GM21360 (cell line): Measurements from ENCODE around the gene ANGPT4.
"Not testable (repeated sequence)": the region's sequence is repeated elsewhere in the genome, so short reads cannot be mapped to it uniquely, and the experiment has no call there.

ENCODE experiments used
- ATAC-seq: cut with Tn5 transposase; IDR thresholded peaks from one replicate; pipeline ENCODE4 v1.9.1; 2021; ENCODE audit warnings: mild to moderate bottlenecking, moderate library complexity; ENCODE audit not compliant: unreplicated experiment

Gene ANGPT4

DNA sequence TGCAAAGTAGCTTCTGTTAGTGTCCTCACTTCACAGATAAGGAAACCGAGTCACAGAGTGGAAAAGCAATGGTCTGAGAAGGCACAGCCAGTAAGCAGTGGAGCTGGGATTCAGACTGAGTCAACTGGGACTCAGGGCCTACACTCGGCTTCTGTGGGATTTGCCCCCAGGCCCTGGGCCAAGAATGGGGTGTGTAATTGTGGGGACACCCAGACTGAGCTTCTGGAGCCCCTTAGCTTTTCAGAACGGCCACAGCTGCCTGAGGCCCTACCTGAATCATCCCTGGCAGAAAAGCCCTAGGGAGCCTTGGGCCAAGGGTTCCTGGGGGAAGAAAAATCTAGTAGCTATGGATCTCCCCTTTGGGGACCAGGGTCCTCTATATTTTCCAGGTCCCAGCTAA is 6.5 kb downstream of the ANGPT4 start:
- ATAC-seq = no peak

DNA sequence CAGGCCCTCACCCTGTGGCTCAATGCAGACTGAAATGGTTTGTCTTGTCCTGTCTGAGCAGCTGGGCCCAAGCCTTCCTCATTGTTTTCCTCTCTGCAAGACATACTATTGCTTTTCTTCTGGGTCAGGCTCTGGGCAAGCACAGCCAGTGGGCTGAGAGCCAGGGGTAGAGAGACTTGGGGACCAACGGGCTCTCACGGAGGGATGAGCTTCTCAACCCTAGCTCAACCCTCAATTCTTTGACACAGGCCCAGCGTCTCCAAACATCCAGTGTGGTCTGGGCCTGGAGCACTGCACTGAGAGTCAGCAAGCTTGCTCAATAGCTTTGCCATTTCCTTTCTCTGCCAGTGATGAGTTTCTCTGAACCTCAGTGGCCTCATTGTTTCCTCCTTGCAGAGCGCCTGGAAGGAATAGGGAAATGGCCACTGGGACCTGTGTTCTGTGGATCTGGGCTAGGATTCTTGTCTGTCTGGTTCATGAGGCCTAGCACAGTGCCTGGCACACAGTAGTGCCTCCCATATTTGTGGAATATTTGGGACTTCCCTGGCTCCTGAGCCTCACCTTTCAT is 9.3 kb downstream of the ANGPT4 start:
- no peak for ATAC-seq

DNA sequence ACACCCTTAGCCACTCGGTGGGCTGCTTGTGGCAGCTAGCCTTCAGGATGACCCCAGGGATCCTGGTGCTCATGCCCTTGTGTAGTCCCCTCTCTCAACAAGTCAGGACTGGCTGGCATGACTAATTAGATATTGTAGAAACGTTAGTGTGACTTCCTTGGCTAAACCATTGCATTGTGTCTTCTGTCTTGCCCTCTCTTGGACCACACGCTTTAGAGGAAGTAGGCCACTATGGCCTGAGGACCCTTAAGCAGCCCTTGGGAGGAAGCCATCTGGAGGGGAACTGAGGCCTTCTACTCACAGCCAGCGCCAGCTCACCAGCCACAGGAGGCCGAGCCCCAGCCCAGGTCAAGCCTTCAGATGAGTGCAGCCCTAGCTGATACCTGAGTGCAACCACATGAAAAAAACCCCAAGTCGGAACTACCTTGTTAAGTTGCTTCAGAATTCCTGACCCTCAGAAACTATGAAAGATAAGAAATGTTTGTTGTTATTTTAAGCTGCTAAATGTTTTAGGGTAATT is 10.1 kb downstream of the ANGPT4 start:
- ATAC-seq = no peak

DNA sequence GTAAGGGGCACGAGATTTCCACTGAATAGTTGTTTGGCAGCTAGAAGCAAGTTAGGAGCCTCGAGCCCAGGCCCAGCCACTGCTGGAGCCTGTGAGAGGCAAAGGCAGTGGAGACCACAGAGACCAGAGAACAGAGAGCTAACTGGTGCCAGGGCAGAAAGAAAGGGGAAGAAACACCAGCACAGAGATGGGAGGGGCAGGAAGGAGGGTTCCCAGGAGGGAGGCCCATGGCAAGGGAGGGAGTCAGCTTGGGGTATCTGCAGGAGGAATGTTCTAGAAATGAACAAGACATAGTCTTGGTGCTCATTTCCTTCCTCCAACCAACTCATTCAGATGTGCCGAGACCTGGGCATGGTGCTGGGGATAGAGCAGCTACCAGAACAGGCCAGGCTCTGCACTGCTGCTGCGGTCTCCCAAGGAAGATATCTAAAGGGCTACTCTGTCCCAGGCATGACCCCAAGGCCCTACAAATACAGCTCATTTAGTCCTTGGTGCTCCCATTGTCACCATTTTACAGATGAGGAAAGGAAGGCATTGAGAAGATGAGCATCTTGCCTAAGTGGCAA is 10.7 kb downstream of the ANGPT4 start:
- ATAC-seq = no peak

DNA sequence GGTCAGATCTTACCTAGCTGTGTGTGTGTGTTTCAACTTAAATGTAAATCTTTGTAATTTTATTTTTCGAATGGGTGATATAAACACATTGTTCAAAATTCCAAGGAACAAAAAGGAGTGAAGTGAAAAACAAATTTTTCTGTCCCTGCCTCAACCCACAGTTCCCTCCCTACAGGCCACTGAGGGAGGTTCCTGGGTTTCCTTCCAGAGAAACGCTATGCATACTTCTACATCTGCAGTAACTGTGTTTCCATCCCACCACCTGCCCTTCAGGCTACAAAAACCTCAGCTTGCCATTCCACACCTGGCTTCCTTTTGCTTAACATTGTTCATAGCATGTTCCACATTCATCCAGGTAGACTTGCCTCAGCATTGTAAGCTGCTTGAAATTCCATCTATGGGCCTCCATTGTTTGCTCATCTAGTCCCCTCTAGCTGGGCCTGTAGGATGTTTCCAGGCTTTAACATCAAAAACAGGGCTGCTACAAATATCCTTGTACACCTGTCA is 12.0 kb downstream of the ANGPT4 start:
- ATAC-seq = no peak

DNA sequence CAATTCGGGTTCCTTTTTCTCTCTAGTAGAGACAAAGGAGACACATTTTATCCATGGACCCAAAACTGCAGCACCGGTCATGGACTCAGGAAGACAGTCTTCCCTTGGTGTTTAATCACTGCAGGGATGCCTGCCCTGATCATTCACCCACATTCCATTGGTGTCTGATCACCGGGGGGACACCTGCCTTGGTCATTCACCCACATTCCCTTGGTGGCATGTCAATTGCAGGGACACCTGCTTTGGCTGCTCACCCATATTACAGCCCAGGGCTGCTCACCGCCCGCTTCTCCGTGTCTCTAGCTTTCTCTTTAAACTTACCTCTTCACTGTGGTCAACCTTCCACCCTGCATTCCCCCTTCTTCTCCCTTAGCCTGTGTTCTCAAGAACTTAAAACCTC is 18.7 kb downstream of the ANGPT4 start:
- ATAC-seq = not testable (repeated sequence)

DNA sequence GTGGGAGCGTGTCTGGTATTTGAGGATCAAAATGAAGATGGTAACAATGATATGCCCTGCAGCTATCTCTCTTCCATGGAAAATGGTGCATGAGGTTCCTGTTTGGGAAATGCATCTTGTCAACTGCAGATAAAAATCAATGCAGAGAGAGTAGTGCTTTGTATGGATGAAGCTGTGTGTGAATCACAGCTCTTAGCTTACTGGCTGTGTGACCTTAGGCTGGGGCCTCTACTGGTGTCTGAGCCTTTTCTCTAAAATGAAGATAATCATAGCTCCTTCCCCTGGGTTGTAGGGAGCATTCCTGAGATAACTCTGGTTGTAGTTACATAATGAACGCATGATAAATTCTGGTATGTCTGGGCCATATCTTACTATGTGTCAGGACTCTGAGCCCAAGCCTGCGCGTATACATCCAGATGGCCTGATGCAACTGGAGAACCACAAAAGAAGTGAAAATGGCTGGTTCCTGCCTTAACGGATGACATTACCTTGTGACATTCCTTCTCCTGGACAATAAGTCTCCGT is 19.6 kb downstream of the ANGPT4 start:
- ATAC-seq = no peak

DNA sequence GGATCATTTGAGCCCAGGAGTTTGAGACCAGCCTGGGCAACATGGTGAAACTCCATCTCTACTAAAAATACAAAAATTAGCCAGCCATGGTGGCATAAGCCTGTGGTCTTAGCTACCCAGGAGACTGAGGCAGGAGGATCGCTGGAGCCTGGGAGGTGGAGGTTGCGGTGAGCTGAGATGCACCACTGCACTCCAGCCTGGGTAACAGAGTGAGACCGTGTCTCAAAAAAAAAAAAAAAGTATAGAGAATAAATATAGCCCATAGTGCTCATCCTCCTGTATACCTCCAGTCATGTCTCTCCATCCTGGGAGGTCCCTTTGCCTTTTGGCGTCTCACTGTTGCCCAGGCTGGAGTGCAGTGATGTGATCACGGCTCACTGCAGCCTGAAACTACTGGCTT is 23.8 kb downstream of the ANGPT4 start:
- ATAC-seq = not testable (repeated sequence)

DNA sequence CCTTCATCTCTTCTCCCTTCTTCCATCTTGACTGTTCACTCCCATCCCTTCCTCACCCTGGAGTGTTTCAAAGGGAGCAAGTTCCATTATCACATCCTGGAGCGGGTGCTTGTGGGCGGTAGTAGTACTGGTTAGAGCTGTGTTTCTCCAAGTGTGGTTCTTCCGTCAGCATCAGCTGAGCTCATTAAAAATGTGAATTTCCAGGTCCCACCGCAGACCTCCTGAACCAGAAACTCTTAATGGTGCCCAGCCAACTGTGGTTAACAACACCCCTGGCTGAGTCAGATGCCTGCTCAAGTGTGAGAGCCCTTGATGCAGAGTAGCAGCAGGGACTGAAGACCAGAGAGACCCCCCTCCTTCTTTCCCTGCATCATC is 24.4 kb downstream of the ANGPT4 start:
- no peak for ATAC-seq

DNA sequence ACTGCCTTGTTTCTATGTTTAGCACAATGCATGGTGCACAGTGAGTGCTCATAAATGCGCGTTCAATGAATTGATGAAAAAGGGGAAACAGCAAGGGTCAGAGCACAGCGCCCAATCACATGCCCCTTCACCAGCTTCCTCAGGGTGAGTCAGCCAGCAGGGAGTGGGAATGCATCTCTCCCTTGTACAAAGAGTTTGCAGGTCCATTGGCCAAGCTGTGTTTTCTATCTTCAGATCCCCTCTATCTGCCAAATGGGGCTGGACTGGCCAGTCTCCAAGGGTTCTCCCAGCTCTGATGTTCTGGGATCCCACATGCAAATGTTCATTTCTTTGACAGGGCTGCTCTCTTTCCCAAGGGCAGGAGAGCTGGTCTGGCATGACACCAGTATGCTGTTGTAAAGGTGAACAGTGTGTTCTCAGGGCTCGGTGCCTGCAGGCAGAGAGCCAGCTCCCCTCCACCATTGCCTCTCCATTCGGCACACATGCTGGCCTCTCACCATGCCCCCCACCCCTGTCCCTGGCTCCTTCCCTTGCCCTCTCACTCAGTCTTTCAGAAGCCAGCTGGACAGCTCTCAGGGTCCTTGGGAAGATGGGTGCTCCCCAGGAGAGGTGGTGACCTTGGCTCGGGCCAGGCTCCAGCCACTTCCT is 25.0 kb downstream of the ANGPT4 start:
- no peak for ATAC-seq

DNA sequence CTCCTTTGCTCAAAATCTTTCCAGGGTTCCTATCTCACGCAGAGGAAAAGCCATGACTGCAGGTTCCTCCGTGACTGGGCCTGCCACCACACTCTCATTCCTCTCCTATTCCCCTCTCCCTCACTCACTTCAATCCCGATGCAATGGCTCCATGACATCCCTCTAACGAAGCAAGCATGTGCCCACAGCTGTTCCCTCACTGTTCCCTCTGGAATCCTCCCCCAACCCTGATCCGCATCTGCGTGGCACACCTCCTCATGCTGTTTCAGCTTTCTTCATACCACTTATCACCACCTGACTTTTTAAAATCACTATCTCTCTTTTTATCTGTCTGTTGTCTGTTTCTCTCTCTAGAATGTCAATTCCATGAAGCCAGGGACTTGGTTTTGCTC is 25.5 kb downstream of the ANGPT4 start:
- no peak for ATAC-seq

DNA sequence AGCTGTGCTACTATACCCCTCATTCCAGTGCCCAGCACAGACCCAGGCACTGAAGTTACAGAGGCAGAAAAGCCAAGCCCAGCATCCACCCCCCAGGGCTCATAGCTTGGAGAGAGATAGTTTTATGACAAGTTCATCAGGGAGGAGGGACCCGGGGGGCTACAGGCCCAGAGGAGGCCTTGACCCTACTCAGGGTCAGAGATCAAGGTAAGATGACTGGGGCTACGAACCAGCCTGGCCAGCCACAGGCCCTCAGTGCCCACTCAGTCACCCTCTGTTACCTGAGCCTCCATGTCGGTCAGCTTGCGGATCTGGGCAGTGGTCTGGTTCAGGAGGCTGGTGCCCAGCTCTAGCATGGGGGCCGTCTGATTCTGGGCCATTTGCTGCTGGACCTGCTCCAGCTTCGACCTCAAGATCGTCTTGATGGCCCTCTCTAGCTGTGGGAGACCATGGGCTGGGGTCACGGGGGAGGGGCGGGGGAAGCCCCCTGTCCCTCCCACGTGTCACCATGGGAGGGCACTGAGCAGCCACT is 26.1 kb downstream of the ANGPT4 start:
- no peak for ATAC-seq

DNA sequence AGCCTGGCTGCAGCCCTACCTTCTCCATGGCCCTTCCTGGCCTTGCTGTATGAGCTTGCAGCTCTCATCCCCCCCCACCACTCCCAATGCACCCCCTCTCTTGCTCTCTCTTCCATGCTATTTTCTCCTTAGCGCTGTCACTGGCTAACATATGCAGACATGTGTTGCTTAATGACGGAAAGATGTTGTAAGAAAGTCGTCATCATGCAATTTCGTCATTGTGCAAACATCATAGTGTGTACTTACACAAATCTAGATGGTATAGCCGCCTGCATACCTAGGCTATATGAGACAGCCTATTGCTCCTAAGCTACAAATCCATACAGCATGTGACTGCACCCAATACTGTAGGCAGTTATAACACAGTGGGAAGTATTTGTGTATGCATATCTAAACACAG is 27.0 kb downstream of the ANGPT4 start:
- ATAC-seq = no peak

DNA sequence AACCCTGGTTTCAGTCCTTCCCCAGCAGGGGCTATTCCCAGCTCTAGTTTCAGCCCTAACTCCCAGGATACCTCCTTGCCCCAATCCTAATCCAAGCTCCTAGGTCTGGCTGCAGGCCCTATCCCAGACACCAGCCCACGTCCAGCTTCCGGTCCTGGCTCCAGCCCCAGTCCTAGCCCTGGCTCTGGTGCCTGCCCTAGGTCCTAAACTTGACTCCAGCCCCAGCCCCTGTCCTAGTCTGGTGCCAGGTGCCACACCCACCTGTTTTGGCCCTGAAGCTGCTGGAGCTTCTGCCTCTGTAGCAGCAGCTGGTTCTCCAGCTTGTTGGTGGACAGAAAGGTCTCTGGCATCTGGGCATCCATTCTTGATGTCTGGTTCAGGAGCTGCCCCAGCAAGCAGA is 28.1 kb downstream of the ANGPT4 start:
- ATAC-seq = no peak

DNA sequence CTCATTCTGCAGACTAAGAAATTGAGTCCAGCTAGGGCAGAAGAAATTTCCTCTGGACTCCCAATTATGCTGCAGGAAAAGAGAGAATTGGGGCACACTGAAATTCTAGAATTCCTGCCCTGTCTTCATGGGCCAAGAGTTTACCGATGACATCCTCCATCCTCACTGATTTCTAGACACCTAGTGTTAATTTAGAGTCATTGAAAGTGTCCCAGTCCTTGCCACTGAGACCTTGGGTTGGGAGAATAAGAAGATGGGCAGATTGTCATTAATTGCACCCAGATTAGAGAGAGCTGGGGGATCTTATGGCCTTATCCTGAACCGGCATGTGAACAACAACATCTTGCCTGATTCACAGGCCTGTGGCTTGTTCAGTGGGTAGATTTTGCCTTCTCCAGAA is 29.0 kb downstream of the ANGPT4 start:
- no peak for ATAC-seq

DNA sequence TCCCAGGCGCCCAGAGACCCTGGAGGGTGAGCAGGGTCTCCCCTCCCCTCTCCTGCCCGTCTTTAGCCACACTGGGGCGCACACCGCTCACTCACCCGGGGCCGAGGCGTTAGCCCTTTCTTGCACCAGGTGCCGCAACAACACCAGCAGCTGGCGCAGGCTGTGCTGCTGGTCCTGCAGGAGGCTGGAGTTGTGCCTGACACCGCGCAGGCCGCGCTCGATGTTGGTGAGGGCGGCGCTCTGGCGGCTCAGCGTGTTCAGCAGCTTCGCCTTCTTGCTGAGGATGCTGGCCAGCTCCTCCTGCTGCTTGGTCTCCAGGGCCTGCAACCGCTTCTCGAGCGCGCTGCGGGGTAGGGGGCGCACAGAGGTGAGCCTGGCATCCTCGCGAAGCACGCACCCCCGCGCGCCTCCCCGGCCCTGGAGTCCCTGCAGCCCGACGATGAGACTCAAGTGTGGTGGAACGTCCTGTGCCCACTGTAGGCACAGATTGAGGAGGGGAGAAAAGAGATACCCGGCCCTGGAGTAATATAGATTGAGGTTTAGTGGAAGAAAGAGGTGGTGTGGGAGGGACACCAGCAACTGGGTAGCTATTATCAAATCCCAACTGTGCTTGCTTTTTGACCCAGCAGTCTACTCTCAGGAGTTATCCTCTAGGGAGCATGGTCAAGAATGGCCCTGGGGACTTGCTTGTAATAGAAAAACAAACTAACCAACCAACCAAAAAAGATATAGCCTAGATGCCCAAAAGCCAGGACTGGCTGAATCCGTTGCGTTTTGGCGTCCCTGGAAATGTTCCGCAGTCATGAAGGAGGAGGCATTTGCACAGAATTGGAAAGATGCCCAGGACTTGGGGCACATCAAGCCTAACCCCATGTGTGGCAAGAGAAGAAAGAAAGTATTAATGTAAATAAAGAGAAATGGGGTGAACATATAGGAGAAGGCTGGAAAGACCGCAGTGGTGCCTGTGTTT is 30.9 kb downstream of the ANGPT4 start:
- ATAC-seq = no peak

DNA sequence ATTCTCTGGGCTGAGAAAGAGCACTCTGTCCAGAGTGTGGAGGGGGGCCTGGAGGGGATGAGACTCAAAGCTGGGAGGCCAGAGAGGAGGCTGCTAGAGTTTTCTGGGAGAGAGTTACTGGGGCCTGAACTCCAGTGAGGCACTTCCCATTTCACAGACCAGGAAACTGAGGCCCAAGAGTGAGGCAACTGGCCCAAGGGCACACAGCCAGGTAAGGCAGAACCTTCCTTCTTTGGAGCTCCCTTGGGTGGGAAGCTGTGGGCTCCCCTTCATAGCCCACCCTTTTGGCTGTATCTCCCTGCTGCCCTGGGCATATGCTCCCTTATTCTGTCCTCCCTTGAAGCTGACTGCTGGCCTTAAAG is 34.4 kb downstream of the ANGPT4 start:
- ATAC-seq = no peak

DNA sequence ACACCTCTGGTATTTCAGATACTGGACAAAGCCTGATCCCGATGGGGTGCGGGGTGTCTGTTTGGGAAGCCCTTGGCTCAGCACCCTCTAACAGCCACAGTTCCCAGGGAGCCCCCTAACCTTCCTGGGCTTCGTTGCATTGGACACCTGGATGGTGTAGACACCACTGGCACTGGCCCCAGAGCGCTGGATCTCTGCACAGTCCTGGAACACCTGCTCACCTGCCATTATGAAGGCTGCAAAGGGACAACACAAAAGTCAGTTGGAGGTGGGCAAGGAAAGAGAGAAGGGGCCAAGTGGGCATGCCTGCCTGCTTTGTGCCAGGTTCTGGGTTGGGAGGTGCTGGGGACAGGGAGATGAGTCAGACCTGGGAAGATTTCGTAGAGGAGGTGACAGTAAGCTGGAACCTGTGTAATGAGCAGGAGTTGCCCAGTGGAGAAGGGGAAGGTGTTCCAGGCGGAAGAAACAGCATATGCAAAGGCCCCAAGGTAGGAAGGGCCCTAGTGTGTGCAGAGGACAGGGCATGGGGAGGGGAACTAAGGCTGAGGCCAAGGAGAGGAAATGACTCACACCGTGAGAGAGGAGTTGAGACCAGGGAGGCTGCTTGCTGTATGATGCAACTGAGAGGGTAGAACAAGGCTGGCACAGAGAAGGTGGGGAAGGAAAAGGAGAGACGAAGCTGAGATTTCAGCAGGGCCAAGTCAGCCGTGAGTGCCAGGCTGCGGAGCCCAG is 34.9 kb downstream of the ANGPT4 start:
- ATAC-seq = no peak

DNA sequence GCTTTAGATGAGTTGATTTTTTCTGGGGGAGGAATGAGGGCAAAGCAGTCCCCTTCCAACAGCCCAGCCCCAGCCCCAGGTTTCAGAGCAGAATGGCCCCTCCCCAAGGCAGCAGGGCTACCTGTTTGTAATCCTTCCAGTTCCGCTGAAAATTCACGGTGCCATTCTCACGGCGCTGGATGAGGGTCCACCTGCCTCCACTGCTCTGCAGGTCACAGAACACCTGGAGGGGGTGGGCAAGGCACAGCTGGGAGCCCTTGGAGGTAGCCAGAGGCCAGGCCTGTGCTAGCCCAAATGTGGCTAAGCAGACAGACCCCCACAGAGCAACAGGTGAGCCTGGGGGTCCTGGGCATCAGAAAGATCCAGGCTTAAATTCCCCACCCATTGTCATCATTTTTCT is 36.5 kb downstream of the ANGPT4 start:
- no peak for ATAC-seq
